GM12875 (cell line): ENCODE measurements around the gene RNF157.

Experiments used
- H3K4me3 ChIP-seq: one replicate; pipeline ENCODE4 v1.5.1; 2011; ENCODE audit warnings: low read depth, low read length, control low read depth
- TF ChIP-seq, protein P1 (sequence below): IDR thresholded peaks from 2 replicates; pipeline ENCODE4 v1.5.1; 2011; ENCODE audit warnings: low read depth, mild to moderate bottlenecking, control low read depth, inconsistent platforms, low read length, moderate library complexity, borderline replicate concordance; ENCODE audit not compliant: insufficient read depth

RNF157 gene

DNA sequence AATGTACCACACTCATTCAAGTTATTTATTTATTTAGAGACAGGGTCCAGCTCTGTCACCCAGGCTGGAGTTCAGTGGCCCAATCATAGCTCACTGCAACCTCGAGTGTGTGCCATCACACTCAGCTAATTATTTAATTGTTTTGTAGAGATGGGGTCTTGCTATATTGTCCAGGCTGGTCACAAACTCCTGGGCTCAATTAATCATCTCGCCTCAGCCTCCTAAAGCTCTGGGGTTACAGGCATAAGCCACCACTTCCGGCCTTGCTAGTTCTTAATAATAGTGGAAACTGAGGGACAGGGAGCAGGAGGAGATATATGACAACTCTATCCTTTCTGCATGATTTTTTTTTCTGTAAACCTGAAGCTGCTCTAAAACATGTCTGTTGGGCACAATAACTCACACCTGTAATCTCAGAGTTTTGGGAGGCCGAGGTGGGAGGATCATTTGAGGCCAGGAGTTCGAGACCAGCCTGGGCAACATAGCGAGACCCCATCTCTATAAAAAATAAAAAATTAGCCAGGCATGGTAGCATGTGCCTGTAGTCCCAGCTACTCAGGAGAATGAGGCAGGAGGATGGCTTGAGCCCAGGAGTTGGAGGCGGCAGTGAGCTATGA, 125.0 kb downstream of the RNF157 start:
- TF ChIP-seq, protein P1, sequence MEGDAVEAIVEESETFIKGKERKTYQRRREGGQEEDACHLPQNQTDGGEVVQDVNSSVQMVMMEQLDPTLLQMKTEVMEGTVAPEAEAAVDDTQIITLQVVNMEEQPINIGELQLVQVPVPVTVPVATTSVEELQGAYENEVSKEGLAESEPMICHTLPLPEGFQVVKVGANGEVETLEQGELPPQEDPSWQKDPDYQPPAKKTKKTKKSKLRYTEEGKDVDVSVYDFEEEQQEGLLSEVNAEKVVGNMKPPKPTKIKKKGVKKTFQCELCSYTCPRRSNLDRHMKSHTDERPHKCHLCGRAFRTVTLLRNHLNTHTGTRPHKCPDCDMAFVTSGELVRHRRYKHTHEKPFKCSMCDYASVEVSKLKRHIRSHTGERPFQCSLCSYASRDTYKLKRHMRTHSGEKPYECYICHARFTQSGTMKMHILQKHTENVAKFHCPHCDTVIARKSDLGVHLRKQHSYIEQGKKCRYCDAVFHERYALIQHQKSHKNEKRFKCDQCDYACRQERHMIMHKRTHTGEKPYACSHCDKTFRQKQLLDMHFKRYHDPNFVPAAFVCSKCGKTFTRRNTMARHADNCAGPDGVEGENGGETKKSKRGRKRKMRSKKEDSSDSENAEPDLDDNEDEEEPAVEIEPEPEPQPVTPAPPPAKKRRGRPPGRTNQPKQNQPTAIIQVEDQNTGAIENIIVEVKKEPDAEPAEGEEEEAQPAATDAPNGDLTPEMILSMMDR: no peak
- no peak overlapping the region for H3K4me3 ChIP-seq

DNA sequence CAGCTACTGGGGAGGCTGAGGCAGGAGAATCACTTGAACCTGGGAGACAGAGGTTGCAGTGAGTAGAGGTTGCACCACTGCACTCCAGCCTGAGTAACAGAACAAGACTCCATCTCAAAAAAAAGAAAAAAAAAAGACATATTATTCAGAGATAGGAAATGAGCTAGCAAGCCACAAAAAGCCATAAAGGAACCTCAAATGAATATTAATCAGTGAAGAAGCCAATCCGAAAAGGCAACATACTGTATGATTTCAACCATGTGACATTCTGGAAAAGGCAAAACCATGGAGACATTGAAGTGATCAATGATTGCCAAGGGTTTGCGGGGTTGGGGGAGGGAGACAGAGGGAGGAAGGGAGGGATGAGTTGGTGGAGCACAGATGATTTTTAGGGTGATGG, 128.3 kb downstream of the RNF157 start:
- TF ChIP-seq, protein P1: no peak
- no peak overlapping the region for H3K4me3 ChIP-seq

DNA sequence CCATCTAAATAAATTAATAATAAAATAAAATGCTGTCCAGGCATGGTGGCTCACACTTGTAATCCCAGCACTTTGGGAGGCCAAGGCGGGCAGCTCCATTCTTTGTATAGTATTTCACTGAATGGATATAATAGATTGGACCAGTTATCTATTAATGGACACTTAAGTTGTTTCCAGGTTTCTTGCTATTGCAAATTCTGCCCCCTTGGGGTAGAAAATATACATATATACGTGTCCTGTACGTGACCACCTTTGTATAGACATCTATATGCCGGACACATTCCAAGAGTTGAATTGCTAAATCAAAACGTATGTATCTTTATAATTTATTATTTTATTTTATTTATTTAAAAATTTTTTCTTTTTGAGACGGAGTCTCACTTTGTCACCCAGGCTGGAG, 132.8 kb downstream of the RNF157 start:
- H3K4me3 ChIP-seq: no peak overlapping the region
- TF ChIP-seq, protein P1: 0 out of 2 replicates have a peak, but pooled peaks have one; percentile 15

DNA sequence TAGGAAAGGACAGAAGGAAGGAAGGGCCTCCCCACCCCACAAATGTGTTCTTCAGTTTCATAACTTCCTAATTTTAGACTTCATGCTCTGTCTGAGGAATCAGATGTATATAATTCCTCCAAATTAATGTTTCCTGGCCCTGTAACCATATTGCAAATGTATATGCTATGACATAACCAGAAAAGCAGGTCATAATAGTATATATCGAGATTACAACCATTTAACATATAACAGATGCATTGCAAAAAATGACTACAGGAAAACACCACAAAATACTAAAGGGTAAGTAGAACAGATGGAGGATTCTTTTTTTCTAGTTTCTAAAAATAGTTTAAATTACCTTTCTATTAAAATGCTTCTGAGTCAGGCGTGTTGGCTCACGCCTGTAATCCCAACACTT, 133.6 kb downstream of the RNF157 start:
- TF ChIP-seq, protein P1: no peak
- H3K4me3 ChIP-seq: no peak overlapping the region

DNA sequence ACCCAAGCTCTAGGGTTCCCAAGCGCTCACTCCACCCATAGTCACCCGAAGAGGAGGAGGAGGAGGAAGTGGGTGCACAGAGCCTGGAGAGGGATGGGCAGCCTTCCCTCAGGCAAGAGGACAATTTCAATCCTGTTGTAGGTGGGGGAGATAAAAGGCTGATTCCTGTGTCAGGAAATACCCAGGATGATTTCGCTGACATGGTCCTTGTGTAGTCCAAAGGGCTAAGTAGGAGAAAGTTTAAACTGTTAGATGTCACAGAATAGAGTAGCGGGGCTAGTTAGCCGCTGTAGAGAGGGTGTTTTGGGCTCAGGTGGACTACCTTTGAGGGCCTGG, 135.4 kb downstream of the RNF157 start:
- H3K4me3 ChIP-seq: no peak overlapping the region
- TF ChIP-seq, protein P1: no peak

DNA sequence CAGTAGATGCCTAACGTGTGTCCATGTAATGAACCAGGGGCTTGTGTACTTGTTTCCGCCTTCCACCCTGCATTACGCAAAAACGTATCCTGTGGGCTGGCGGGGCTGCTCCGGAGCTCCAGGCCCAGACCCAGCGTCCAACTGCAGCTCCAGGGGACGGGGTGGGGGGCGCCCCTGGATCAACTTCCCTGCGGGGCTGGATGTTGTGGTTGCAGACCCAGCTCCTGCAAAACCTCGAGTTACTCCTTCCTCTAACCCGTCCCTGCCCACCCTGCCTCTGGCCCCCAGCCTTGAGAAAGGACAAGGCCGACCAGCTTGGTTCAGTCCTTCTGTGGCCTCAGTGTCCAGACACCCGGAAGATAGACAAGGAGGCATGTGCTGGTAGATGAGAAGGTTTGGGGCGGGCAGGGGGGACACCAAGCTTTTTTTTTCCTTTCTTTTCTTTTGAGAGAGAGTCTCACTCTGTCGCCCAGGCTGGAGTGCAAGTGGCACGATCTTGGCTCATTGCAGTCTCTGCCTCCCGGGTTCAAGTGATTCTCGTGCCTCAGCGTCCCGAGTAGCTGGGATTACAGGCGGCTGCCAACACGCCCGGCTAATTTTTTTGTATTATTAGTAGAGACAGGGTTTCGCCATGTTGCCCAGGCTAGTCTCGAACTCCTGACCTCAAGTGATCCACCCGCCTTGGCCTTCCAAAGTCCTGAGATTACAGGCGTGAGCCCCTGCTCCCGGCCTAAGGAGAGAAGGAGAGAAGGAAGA, 136.0 kb downstream of the RNF157 start:
- TF ChIP-seq, protein P1: no peak
- H3K4me3 ChIP-seq: peak overlapping the region; percentile 88
